Coronary artery (tissue), 2 donors: Measurements from ENCODE around the gene L3MBTL3.
A peak's percentile ranks its signal among the peaks of the same experiment; 100 is the strongest.

ENCODE experiments used
- DNase-seq: peaks from one replicate; pipeline ENCODE4 v3.0.0-alpha.2; 2017; ENCODE audit warnings: low spot score
- H3K27ac ChIP-seq, 2 donors: fragments of 200-600 bp; sonication (generic); one replicate each; pipeline ENCODE4 v1.5.1; 2016 to 2019
- H3K4me3 ChIP-seq: fragments of 200-600 bp; sonication (generic); 2 replicates; pipeline ENCODE4 v1.5.1; 2016; ENCODE audit warnings: mild to moderate bottlenecking, moderate library complexity
- CTCF ChIP-seq: fragments of 200-600 bp; sonication (generic); IDR thresholded peaks from one replicate; pipeline ENCODE4 v1.5.1; 2019; ENCODE audit warnings: antibody characterized with exemption

Gene L3MBTL3

GRCh38 chr6:130018292-130018743 is at the start of gene L3MBTL3:
Gene L3MBTL3 (plus strand): TSS chr6:130018581. CDS start chr6:130042700, 24,119 bp downstream.
- DNase-seq, result peak; percentile 88
- peak within 1 kb of the TSS; percentile 96 for H3K4me3 ChIP-seq
- peak within 1 kb of the TSS; percentile 72 to 91 for H3K27ac ChIP-seq
- no peak for TF ChIP-seq CTCF

- no peak for DNase-seq
- TF ChIP-seq CTCF, result no peak
- Histone ChIP-seq H3K27ac (no peak overlapping the region), H3K4me3 (no peak overlapping the region)
Measured at GRCh38 chr6:129969064-129969463, 49.3 kb upstream of the L3MBTL3 start.

GRCh38 chr6:129976110-129976509 is 42.3 kb upstream of the L3MBTL3 start:
- no peak for TF ChIP-seq CTCF
- no peak overlapping the region for H3K4me3 ChIP-seq
- no peak for DNase-seq

GRCh38 chr6:129978148-129978916 is 40.0 kb upstream of the L3MBTL3 start:
- Histone ChIP-seq H3K4me3 (no peak overlapping the region), H3K27ac (no peak overlapping the region)
- no peak for TF ChIP-seq CTCF
- no peak for DNase-seq

More at GRCh38 chr6:129976110-129976509, 42.3 kb upstream of the L3MBTL3 start:
- H3K27ac ChIP-seq, result no peak overlapping the region

GRCh38 chr6:129980821-129981220 is 37.6 kb upstream of the L3MBTL3 start:
- no peak for DNase-seq
- H3K4me3 ChIP-seq, result no peak overlapping the region
- TF ChIP-seq CTCF, result no peak
- H3K27ac ChIP-seq, result no peak overlapping the region

GRCh38 chr6:129981598-129981997 is 36.8 kb upstream of the L3MBTL3 start:
- no peak for TF ChIP-seq CTCF
- DNase-seq, result no peak
- no peak overlapping the region for H3K27ac ChIP-seq
- no peak overlapping the region for H3K4me3 ChIP-seq

- H3K27ac ChIP-seq, result no peak overlapping the region
- DNase-seq, result no peak
- no peak overlapping the region for H3K4me3 ChIP-seq
- TF ChIP-seq CTCF, result no peak
Measured at GRCh38 chr6:129989396-129989795, 29.0 kb upstream of the L3MBTL3 start.
